Measurements from ENCODE around the gene IGF1. TPM values are rescaled to one million over a fixed set of nuclear protein-coding genes. Genes with fewer than 3 reads are reported as not detected.

The IGF1 gene
- total and polyA plus RNA-seq, 9 of the 15 experiments (the other 6 are each of a cell fraction or from before 2014, with no cell fraction given): 3.7 to 13.9 (median 4.5) TPM

DNA sequence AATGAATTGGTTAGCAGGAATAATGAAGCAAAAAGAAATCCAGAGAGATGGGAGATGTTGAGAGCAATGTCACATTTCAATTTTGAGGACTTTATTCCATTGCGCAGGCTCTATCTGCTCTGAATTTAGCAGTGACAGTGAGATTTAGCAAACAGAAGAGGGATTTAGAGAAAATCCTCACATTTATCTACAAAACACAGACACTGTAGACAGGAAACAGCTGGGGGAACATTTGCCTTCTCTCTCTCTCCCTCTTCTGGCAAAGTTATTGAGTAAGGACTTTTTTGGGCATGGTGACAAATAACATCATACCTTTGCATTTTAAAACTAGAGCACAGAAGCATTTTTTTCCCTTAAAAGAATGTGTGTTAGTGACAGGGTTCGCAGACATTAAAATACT is at the start of gene IGF1 (continued):
- TF ChIP-seq CBX2 (IDR thresholded peaks at IDR 0.05; ENCODE audit: insufficient read depth, low read length, poor library complexity, severe bottlenecking) (no peak), MAZ (CRISPR knock-in tag; conservative IDR thresholded peaks at IDR 0.05 in 1 of 2, IDR thresholded peaks at IDR 0.05 in 1 of 2) (no peak; a peak in 1 of 4 replicates), PHF20 (IDR thresholded peaks at IDR 0.05; ENCODE audit: partially characterized antibody) (no peak), ZNF347 (CRISPR knock-in tag; IDR thresholded peaks at IDR 0.05; ENCODE audit: low read depth) (no peak), SNRNP70 (optimal IDR thresholded peaks at IDR 0.05; ENCODE audit: low read depth, low read length) (no peak), YY1 (IDR thresholded peaks at IDR 0.05; ENCODE audit: borderline replicate concordance in 1 of 3, control insufficient read depth in 1 of 3, extremely low read depth in 1 of 3, insufficient read depth in 3 of 3, insufficient read length in 1 of 3, insufficient replicate concordance in 2 of 3, low read depth in 1 of 3, low read length in 2 of 3) (no peak), HDAC3 (IDR thresholded peaks at IDR 0.05; ENCODE audit: borderline replicate concordance, partially characterized antibody) (no peak), NCOA2 (IDR thresholded peaks at IDR 0.05; ENCODE audit: partially characterized antibody in 2 of 2) (no peak), RB1 (IDR thresholded peaks at IDR 0.05; ENCODE audit: low read depth) (no peak), ZKSCAN3 (CRISPR knock-in tag; IDR thresholded peaks at IDR 0.05) (no peak), ZNF707 (CRISPR knock-in tag; conservative IDR thresholded peaks at IDR 0.05) (no peak), RFX5 (IDR thresholded peaks at IDR 0.05; ENCODE audit: low read depth, low read length) (no peak), HNRNPLL (IDR thresholded peaks at IDR 0.05; ENCODE audit: low read depth, low read length, poor library complexity, severe bottlenecking) (no peak), CEBPG (CRISPR knock-in tag; IDR thresholded peaks at IDR 0.05) (no peak), CEBPG (tag; conservative IDR thresholded peaks at IDR 0.05 in 1 of 2, IDR thresholded peaks at IDR 0.05 in 1 of 2) (0 out of 4 replicates have a peak, but pooled peaks have one; percentile 14 to 17), GABPB2 (CRISPR knock-in tag; conservative IDR thresholded peaks at IDR 0.05) (no peak)
- TF ChIP-seq, protein P1, sequence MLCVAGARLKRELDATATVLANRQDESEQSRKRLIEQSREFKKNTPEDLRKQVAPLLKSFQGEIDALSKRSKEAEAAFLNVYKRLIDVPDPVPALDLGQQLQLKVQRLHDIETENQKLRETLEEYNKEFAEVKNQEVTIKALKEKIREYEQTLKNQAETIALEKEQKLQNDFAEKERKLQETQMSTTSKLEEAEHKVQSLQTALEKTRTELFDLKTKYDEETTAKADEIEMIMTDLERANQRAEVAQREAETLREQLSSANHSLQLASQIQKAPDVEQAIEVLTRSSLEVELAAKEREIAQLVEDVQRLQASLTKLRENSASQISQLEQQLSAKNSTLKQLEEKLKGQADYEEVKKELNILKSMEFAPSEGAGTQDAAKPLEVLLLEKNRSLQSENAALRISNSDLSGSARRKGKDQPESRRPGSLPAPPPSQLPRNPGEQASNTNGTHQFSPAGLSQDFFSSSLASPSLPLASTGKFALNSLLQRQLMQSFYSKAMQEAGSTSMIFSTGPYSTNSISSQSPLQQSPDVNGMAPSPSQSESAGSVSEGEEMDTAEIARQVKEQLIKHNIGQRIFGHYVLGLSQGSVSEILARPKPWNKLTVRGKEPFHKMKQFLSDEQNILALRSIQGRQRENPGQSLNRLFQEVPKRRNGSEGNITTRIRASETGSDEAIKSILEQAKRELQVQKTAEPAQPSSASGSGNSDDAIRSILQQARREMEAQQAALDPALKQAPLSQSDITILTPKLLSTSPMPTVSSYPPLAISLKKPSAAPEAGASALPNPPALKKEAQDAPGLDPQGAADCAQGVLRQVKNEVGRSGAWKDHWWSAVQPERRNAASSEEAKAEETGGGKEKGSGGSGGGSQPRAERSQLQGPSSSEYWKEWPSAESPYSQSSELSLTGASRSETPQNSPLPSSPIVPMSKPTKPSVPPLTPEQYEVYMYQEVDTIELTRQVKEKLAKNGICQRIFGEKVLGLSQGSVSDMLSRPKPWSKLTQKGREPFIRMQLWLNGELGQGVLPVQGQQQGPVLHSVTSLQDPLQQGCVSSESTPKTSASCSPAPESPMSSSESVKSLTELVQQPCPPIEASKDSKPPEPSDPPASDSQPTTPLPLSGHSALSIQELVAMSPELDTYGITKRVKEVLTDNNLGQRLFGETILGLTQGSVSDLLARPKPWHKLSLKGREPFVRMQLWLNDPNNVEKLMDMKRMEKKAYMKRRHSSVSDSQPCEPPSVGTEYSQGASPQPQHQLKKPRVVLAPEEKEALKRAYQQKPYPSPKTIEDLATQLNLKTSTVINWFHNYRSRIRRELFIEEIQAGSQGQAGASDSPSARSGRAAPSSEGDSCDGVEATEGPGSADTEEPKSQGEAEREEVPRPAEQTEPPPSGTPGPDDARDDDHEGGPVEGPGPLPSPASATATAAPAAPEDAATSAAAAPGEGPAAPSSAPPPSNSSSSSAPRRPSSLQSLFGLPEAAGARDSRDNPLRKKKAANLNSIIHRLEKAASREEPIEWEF (CRISPR knock-in tag; IDR thresholded peaks at IDR 0.05): no peak

Measured in K562 (cell line).